GM18511 (cell line): Measurements from ENCODE around the gene IRF7.
"Not testable (repeated sequence)": the region's sequence is repeated elsewhere in the genome, so short reads cannot be mapped to it uniquely, and the experiment has no call there.

Experiments
- ATAC-seq: cut with Tn5 transposase; IDR thresholded peaks from one replicate; pipeline ENCODE4 v1.9.1; 2021; ENCODE audit warnings: mild to moderate bottlenecking, moderate library complexity; ENCODE audit not compliant: unreplicated experiment

IRF7 gene

DNA sequence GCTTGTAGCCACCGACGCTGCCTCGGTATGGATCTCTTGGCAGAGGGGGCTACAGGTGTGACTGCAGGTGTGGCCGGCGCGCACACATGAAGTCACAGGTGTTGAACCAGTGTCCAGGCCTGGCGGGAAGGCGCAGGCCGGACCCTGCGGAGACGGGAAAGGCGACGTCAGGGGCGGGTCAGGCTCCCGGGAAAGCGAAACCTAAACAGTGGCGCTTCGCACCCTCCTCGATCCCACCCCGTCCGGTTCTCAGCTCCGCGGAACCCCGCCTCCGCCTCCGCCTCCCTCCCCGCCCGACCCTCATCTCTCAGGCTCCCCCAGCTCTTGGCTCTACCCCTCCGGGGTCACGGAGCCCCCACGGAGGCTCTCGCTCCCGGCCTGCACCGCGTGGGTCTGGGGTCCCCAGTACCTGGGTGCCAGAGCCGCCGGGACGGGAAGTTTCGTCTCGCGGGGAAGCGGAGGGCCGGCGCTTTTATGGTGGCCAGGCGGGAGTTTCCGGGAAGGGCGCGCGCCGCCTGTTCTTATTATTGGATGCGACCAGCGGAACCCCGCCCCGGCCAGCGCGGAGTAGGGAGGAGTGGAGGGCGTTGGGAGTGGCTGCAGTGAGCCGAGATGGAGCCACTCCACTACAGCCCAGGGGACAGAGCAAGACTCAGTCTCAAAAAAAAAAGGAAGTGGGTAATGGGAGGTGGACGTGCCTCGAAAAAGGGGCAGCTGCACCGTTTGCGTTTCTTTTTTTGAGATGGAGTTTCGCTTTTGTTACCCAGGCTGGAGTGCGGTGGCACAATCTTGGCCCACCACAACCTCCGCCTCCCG, at the start of gene IRF7:
Gene IRF7 (minus strand): TSS at position 447 of the 816 bp plus-strand sequence. CDS start 586 bp downstream, outside the sequence.
- peak; percentile 91 for ATAC-seq

- ATAC-seq = no peak
Measured at GRCh38 chr11:665062-665703, 49.4 kb upstream of the IRF7 start.

DNA sequence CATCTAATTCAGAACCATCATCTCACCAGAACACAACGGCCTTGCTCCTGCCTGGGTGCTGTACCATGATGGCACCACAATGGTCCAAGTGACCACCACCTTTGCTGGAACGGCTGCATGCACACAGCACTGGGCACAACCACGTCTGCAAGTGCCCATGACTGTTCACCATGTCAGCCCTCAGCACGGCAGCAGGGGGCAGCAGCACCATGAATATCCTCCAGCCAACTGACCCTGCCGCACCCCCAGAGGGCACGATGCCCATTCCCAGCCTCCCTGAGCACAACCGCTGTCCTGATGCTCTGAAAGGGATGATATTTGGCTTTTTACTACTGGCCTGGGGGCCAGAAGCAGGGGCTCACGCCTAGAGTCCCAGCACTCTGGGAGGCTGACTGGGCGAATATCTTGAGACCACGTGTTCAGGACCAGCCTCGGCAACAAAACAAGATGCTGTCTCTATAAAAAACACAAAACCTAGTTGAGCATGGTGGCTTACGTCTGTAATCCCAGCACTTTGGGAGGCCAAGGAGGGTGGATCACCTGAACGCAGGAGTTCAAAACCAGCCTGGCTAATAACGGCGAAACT, 47.0 kb upstream of the IRF7 start:
- no peak for ATAC-seq

DNA sequence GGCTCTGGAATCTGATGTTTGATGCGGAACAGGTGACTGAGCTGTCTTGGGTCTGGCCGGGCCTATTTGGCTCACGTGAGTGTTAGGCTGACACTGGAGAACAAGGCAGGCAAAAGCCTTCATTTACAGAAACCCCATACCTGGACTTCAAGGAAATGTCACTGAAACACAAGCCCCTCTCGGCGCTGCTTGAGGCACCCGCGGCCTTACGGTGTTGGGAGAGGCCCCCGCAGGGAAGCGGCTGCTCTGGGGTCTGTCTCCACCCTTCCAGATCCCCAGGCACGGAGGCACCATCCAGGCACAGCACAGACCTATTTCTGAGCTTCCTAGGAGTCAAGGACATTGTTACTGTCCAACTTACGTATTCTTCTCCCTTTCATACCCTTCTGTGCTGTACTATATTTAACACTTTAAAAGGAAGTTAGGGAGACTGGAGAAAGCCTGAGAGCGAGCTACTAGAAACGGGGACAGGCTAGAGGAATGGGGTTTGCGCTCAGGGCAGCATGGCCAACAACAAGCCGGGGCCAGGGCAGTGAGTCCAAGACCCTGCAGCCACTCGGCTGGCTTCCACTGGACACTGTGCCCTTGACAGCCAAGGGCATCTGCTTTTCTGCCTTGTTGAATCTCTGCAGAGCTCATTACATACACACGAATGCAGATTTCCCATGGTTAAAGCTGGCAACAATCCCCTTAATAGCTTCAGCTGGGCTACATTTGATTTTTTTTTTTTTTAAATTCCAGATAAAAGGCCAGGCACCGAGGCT, 45.1 kb upstream of the IRF7 start:
- no peak for ATAC-seq

- ATAC-seq = no peak
Measured at GRCh38 chr11:660281-660680, 44.5 kb upstream of the IRF7 start.

GRCh38 chr11:659532-660085, 43.9 kb upstream of the IRF7 start:
- ATAC-seq = no peak

- ATAC-seq = no peak
Measured at GRCh38 chr11:657691-658126, 42.0 kb upstream of the IRF7 start.

GRCh38 chr11:656866-657265, 41.1 kb upstream of the IRF7 start:
- no peak for ATAC-seq

GRCh38 chr11:656426-656825, 40.7 kb upstream of the IRF7 start:
- no peak for ATAC-seq

DNA sequence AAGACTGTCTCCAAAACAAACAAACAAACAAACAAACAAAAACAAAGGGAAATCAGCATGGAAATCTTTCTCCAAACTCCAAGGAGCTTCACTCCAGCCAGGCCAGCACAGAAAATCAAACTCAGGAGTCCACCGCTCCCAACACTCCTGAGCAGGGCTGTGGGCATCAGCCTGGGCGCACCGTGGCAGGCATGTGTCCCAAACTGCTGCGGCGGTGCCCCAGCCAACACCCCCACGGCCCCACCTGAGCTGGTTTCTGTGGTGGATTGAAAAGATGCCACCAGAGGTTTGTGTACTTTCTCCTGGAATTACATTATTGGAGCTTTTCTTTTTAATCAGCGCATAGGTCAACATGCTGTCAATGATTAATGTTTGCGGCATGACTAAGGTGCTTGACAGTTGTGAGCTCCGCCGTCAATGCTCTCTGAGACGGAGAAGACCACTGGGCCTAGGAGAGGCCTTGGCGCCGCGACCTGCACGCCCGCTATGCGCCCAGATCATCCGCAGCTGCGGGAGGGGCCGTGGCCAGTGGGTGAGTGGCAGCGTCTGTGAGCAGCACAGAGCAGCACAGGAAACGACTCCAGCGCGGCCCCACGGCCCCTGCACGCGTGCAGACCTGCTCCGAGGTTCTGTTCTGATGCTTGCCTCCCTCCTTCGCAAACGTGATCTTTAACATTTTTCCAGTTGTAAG, 39.4 kb upstream of the IRF7 start:
- ATAC-seq = no peak

GRCh38 chr11:654444-654843, 38.7 kb upstream of the IRF7 start:
- ATAC-seq = not testable (repeated sequence)

DNA sequence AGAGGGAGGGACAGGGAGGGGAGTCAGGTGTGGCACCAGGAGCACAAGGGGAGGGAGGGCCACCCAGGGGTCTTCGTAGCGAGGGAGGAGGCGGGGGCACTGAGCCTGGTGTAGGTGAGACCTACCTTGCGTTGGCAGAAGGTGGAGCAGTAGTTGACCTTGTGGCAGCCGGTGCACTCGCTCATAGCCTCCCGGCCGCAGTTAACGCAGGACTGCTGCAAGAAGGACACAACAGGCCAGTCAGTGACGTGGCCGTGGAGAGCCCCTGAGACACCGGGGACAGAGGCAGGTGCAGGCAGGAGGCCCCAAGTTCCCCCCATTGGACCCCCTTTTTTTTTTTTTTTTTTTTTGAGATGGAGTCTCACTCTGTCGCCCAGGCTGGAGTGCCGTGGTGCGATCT, 38.1 kb upstream of the IRF7 start:
- ATAC-seq = no peak

GRCh38 chr11:653136-653535, 37.4 kb upstream of the IRF7 start:
- not testable (repeated sequence) for ATAC-seq

DNA sequence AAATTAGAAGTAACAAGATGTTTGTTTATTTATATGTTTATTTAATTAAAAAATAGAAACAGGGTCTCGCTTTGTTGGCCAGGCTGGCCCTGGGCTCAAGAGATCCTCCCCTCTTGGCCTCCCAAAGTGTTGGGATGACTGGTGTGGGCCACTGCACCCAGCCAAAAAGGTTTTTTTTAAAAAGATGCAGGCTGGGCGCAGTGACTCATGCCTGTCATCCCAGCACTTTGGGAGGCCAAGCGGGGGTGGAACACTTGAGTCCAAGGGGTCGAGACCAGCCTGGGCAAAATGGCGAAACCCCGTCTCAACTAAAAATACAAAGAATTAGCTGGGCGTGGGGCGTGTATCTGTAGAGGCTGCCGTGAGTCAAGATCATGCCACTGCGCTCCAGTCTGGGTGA, 34.7 kb upstream of the IRF7 start:
- ATAC-seq = no peak

DNA sequence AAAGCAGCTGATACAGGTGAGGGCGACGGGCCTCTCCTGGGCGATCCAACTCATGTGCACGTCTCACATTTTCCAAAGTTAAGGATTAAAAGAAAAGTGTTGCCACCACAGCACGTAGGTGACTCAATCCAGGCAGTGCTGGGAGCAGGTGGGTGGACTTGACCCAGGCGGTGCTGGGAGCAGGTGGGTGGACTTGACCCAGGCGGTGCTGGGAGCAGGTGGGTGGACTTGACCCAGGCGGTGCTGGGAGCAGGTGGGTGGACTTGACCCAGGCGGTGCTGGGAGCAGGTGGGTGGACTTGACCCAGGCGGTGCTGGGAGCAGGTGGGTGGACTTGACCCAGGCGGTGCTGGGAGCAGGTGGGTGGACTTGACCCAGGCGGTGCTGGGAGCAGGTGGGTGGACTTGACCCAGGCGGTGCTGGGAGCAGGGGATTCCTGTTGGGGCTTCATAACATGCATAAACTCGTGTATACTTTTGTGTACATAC, 32.0 kb upstream of the IRF7 start:
- ATAC-seq = not testable (repeated sequence)

GRCh38 chr11:646214-646613, 30.5 kb upstream of the IRF7 start:
- ATAC-seq = no peak

GRCh38 chr11:645536-645935, 29.8 kb upstream of the IRF7 start:
- ATAC-seq = no peak

GRCh38 chr11:643849-644738, 28.3 kb upstream of the IRF7 start:
- ATAC-seq = no peak

GRCh38 chr11:643366-643765, 27.6 kb upstream of the IRF7 start:
- no peak for ATAC-seq
